Activated CD8-positive, alpha-beta memory T cell treated with anti-CD3 and anti-CD28 coated beads, Interleukin-2, amount 50 U/mL, for 1 hour (primary cell): ENCODE measurements around the gene CEP170B.
"Not testable (repeated sequence)": the region's sequence is repeated elsewhere in the genome, so short reads cannot be mapped to it uniquely, and the experiment has no call there.

Source experiments
- DNase-seq: peaks from one replicate; pipeline ENCODE4 v3.0.0-alpha.2; 2020; ENCODE audit errors: extremely low read depth

The CEP170B gene

GRCh38 chr14:104944436-104945205, 79.6 kb downstream of the CEP170B start:
- not testable (repeated sequence) for DNase-seq

- not testable (repeated sequence) for DNase-seq
Measured at GRCh38 chr14:104945266-104945665, 80.2 kb downstream of the CEP170B start.
